ENCODE results near the gene OPN4.
"Not testable (repeated sequence)": the region's sequence is repeated elsewhere in the genome, so short reads cannot be mapped to it uniquely, and the experiment has no call there.

The OPN4 gene, protein sequence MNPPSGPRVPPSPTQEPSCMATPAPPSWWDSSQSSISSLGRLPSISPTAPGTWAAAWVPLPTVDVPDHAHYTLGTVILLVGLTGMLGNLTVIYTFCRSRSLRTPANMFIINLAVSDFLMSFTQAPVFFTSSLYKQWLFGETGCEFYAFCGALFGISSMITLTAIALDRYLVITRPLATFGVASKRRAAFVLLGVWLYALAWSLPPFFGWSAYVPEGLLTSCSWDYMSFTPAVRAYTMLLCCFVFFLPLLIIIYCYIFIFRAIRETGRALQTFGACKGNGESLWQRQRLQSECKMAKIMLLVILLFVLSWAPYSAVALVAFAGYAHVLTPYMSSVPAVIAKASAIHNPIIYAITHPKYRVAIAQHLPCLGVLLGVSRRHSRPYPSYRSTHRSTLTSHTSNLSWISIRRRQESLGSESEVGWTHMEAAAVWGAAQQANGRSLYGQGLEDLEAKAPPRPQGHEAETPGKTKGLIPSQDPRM

DNA sequence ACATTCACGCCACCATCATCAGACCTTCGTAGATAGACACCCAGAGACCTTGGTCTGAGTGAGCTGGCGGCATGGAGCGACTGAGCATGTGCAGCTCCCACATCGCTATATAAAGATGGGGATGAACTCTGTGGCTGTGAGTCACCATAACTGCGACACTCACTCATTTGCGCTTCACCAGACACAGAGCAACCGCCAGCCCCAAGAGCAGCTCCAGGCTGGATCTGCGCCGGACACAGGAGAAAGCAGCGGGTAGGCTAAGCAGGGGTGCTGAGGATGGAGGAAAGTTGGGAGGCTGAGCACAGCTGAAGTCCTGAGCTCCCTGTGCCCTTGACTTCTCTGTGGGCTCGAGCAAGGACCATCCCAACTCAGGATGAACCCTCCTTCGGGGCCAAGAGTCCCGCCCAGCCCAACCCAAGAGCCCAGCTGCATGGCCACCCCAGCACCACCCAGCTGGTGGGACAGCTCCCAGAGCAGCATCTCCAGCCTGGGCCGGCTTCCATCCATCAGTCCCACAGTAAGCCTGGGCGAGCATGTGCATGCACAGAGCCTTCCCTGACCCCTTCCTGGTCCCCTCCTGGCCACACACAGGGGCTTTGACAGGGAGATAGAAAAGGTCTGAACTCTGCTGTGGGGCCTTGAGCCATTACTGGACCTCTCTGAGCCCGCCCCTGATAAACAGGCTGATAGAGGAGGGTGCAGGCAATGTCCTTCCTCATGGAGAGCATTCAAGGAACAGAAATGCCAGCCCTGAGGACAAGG lies at the start of gene OPN4:
Gene OPN4 (plus strand): TSS at position 137 of the 762 bp plus-strand sequence. CDS start 237 bp downstream, at position 374.
- DNase-seq, result no peak

DNA sequence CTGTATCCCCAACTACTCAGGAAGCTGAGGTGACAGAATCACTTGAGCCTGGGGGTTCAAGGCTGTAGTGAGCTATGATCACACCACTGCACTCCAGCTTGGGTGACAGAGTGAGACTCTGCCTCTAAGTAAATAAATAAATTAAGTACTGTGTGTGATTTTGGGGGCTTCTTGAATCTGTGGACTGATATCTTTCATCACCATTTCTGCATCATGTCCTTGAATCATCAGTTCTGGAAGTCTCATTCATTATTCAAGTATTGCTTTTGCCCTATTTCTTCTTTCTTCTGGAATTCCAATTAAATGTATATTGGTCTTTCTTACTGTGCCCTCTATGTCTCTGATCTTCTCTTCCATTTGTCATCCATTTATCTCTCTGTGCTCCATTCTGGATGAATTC lies 46.7 kb upstream of the OPN4 start:
- no peak for DNase-seq

DNA sequence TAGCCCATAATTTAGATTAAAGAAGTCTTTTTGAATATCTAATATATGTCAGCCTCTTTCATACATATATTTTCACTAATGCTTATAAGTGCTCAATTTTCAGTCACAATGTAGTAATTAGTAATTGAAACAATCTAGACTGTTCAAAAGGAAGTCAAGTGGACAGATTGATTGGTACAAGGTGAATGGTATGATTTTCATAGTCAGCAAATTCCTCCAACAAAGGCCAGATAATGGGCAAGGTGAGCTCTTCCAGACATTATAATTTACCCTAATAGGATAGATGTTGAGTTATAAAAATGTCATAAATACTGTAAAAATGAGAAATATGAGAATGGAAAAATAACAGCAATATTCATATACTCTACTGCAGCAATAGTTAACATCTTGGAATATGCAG lies 44.4 kb upstream of the OPN4 start:
- no peak for DNase-seq

DNA sequence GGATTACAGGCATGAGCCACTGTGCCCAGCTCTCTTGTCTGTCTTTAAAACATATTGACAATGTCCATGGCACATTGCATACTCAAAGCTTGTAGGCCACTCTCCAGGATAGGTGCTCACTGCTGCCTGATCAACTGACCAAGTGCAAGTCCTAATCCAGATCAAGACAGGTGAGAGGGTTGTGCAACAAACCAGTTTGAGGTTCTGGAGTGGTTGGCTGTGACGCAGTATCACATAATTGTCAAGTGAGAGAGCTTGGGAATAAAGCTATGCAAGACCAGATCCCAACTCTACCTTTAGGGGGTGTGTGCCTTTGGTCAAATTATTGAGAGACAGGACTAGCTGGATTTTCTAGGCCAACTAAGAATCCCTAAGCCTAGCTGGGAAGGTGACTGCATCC lies 43.0 kb upstream of the OPN4 start:
- no peak for DNase-seq

DNA sequence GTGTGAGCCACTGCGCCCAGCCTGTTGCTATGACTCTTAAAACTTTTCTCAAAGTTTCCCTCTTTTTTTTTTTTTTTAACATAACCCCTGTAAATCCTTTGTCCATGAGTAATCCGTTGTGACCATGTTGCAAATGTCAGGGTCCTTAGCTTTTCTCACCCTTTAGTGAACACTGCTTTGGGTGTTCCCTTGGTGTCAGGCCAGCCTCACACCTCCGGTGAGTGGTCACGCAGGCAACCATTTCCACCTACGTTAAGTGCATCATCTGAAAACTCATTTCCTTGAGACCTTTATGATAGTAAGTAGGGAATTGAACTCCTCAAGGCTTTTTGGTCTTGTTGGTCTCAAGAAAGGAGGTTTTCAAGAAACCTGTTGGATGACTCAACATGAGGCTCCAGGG lies 41.3 kb upstream of the OPN4 start:
- no peak for DNase-seq

DNA sequence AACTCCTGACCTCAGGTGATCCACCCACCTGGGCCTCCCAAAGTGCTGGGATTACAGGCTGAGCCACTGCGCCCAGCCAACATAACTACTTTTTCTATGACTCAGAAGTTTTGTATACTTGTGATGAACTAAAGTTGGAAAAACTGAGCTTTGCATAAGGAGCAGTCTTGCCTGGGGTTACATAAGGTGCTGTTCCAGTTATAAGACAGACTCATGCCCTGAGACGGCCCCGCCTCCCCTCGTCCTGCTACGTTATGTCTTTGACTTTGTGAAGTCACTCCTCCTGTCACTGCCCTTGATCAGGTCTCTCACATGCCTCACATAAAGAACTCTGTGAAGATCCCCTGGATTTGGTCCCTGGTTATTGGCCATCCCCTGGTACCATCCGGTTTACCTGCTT lies 40.4 kb upstream of the OPN4 start:
- DNase-seq, result no peak

DNA sequence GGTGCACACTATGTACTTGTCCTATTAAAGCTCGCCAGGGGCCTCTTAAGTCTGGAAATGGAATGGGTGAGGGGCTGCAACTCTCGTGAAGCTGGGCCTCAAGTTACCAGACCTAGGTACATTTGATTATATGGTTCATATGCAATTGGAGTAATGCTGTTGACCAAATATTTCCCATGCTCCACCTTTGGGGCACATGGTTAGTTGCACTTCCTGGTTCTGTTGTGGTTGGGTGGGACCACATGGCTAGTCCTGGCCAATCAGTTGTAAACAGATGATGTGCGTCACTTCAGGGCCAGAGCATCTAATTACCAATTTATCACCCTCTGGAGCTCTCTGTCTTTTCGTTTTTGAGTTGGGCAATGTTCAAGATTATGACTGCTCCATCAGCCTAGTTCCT lies 39.5 kb upstream of the OPN4 start:
- DNase-seq, result no peak

DNA sequence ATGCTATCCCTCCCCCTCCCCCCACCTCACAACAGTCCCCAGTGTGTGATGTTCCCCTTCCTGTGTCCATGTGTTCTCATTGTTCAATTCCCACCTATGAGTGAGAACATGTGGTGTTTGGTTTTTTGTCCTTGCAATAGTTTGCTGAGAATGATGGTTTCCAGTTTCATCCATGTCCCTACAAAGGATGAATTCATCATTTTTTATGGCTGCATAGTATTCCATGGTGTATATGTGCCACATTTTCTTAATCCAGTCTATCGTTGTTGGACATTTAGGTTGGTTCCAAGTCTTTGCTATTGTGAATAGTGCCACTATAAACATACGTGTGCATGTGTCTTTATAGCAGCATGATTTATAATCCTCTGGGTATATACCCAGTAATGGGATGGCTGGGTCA lies 37.1 kb upstream of the OPN4 start:
- not testable (repeated sequence) for DNase-seq

DNA sequence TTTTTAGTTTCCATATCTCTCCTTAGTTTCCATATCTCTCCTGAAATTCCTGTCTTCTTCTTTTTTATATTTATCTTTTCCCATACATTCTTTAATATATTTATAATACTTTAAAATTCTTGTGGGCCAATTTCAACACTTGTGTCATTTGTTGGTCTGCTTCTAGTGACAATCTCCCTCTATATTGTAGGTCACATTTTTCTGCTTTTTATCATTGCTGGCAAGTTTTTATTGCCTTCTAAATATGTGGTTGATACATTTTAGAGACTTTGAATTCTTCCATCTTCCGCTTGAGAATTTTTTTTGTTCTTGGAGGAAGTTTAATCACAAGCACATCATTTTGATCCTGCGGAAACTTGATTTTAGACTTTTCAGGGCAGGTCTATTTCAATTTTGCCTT lies 26.0 kb upstream of the OPN4 start:
- no peak for DNase-seq

DNA sequence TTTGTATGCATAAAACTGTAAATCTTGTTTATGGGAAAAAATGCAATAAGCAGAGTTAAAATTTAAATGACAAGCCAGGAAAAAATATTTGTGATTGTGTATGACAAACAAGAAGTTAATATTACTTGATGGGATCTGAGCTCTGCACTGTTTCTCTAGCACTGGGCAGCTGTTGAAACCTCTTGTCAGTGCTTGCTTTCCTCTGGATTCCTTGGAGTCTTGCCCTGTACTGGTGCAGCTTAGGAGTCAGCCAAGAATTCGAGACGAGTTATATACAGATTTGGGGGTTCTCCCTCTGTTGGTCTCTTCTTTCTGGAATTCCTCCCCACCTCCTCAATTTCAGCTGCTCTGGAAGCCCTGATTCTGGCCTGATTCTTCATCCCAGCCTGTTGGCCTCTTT lies 24.3 kb upstream of the OPN4 start:
- no peak for DNase-seq

DNA sequence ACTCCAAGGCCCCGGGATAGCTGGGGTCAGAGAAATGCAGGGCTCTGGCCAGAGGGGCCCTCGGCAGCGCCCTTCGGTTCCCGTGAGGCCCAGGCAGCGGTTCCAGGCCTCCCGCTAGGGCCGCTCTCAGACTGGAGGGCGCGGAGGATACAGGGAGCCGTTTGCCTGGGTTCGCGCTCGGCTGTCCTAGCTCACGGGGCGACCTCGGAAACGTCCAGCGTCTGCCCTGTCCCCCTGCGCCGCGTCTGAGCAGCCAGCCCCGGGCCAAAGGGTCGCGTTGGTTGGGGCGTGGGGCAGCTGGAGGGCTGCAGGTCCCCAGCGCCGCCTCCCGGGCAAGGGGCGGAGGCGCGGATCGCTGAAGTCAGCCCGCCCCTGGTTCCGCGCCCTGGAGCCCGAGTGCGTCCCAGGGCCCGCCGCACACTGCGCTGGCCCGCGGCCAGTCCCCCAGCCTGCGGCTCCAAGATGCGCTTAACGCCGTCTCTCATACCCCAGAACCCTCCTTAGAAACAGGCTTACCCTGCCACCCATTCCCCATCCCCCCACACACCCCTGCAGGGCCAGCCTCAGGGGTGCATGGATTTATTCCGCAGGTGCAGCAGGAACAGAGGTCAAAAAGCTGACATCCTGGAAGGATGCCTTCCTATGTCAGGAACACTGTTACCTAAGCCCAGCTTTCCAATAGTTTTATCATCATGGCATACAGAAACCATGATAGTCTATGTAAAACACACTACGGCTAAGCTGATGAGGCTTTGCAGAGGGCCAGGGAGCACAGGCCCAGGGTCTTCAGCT lies 22.1 kb upstream of the OPN4 start:
- DNase-seq, result peak; percentile 33

DNA sequence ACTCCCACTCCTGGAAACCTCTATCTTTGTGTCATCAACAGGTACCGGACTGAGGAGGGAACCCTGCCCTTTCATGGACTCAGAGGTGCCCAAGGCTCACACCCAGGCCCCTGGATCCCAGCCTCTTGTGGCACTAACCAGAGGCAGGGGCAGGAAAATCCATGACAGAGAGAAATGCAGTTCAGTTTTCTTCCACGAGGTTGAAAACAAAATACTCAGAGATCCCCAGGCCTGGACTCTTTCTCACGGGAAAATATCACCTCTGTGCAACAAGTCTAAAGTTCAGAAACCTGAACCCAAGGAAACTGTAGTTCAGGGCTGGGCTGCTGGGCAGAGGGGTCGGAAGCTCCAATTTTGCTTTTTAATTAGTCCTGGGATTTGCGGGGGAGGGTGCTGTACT lies 21.4 kb upstream of the OPN4 start:
- DNase-seq, result no peak

DNA sequence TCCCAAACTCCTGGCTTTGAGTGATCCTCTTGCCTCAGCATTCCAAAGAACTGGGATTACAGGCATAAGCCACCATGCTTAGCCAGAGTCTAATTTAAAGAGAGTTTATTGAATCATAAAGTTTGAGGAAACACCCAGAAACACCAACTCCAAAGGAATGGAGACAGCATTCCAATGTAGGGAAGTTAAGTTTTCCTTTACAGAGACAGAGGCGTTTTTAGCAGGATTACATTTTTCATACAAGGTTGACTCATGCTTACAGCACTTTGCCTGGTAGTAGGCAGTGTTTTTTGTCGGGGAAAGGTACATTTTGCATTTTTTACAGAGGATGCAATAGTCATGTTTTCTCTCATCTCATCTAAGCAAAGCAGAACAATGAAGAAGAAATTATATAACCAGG lies 18.9 kb upstream of the OPN4 start:
- DNase-seq, result no peak

DNA sequence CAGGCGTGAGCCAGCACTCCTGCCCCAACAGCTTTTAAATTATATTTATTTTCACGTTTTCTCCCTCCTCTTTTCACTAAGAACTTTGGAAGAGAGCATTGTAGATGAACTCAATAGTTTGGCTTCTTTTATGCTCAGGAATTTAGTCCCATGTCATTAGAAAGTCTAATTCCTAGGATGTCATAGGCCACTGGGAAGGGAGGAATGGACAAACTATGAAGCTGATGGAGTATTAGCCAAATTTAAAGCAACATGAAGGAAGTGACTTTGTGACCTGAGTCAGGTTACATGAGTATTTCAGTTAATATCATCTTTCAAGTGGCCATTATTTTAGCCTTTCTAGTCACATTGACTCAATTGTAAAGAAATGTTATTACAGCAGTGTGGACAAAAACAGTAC lies 18.0 kb upstream of the OPN4 start:
- DNase-seq, result no peak

DNA sequence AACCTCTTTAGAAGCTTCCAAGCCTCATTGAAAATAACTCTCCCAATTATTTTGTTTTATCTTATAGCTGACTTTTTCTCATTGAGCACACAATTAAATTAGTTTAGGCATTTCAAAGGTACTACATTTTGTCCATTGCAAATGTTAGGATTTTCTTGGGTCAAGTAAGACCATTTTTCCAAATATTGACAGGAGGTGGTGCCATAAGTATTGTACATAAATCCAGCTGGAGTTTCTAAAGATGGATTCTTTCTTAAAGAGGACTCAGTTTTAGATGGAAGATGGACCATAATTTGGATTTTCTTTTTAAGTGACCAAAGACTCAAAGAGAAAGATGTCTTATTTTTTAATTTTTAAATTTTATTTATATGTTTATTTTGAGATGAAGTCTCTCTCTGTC lies 12.3 kb upstream of the OPN4 start:
- DNase-seq, result no peak

DNA sequence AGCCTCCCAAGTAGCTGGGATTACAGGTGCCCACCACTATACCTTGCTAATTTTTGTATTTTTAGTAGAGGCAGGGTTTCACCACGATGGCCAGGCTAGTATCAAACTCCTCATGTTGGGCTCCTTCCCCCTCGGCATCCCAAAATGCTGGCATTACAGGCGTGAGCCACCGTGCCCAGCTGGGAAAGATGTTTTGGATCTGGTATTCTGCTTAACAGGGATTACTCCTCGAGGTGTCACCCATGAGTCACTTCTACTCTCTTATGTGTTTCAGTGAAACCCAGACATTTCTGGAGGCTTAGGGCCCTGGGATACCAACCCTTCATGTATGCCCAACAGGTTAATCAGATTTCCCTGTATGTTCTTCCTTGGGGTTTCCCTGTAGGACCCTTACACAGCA lies 11.8 kb upstream of the OPN4 start:
- no peak for DNase-seq

DNA sequence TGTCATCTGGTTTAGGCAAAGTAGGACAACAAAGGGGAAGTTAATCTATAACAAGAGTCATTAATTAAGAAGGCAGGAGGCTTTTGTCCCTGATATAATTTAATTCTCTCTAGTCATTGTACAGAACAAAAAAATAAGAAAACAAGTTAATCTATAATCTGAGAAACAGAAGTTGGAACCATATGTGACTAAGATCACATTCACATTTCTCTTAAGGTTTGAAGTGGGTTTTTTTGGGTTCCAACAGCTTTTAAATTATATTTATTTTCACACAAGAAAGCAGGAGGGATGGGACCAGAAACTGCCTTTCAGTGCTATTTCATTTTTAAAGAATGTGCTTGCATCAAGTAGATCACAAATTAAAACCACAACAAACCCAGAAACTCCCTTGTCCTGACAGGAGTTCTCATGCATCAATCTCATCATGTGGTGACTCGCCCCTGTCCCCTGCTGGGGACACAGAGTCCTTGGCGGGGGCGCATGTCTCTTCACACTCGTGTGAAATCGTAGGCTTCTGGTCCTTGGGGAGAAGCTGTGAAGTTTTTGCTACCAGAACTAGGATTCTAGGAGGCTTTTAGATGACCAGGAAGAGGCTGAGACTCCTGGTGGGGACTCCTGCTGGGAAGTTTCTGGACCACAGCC lies 10.1 kb upstream of the OPN4 start:
- no peak for DNase-seq

DNA sequence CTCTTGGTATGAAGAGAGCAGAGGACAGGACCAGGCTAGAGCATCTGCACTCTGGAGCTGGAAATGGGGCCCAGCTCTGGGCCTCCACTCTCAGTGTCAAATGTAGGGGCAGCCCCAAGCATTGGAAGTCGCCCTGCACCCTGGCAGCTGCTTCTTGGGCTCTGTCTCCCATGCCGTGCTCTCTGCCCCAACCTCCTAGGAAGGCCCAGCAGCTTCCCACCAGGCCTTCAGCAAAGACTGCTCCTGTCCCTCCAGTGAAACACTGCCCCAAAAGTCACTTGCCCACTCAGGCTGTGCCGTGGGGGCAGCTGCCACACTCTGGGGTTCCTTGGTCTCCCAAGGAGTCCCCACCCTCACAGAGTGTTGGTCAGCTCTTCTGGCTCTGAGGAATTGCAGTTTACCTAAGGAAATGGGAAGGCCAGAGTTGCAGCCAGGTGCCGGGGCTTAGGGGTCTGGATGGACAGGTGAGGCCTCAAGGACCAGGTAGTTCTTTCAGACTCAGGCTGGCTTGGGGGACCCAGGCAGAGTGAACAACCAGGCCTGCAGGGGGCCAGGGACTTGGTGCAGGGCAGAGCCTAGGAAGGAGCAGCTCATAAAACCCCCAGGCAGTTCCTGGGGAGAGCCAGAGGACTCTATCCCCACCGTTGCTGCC lies 9.4 kb upstream of the OPN4 start:
- no peak for DNase-seq

DNA sequence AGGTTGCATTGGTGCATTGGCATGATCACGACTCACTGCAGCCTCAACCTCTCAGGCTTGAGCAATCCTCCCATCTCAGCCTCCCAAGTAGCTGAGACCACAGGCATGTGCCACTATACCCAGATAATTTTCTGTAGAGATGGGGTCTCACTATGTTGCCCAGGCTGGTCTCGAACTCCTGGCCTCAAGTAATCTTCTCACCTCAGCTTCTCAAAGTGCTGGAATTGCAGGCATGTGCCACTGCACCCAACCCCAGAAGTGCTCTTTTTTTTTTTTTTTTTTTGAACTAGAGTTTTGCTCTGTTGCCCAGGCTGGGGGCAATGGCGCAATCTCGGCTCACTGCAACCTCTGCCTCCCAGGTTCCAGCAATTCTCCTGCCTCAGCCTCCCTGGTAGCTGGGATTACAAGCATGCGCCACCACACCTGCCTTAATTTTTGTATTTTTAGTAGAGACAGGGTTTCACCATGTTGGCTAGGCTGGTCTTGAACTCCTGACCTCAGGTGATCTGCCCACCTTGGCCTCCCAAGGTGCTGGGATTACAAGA lies 8.7 kb upstream of the OPN4 start:
- DNase-seq, result not testable (repeated sequence)

DNA sequence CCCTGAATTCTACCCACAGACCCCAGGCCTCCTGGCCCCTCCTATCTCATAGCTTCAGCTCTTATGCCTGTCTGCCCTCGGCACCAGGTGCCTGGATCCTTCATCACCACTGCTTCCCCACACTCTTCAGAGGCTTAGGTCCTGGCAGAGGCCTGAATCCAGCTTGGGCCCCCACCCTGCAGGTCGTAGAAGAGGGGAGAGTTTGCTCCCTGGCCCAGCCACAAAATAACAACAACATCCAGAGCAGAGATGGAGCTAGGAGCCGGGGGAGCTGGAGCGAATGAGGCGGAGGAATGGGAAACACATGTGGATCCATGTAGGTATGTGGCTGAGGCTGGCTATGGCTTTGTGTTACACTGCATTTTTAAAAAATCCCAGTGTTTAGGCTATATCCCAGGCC lies 7.8 kb upstream of the OPN4 start:
- DNase-seq, result no peak

DNA sequence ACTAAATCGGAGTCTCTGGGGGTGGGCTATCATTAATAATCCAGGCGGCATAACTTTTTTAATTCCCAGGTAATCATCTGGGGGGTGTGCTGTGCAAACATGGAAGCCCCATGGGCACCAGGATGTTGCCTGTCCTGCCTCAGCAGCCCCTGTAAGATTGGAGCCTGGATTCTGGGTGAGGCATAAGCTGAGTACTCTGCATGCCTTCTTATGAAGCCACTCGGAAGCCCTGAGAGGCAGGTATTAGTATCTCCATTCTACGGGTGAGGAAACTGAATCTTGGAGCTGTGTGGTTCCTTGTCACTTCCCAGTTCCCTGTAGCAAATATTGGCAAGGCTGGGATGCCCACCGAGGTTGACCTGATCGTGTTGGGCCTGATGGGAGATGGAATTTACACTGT lies 7.4 kb upstream of the OPN4 start:
- no peak for DNase-seq

Data from NCI-H1092 (cell line).